A549 treated with RU486 at 1 μM for 4 hours (cell line): ENCODE results near the gene BCLAF1. TPM values are rescaled to one million over a fixed set of nuclear protein-coding genes. Genes with fewer than 3 reads are reported as not detected.

Experiments used
- total RNA-seq: library from RNA; stranded (reverse); fragments of 200-300 nt; extraction: Qiagen RNA extraction; gene quantifications from 5 replicates; pipeline ENCODE4 v1.2.3, GENCODE V29; 2022; ENCODE audit warnings: low read depth

BCLAF1 gene
- total RNA-seq: 70.7 to 99.8 TPM (median 73.2 TPM) in 5 replicates

GRCh38 chr6:136289579-136290409 lies at the start of gene BCLAF1:
TSS of gene BCLAF1 (minus strand) at chr6:136289846. CDS start at chr6:136279866, 9,980 bp downstream.

GRCh38 chr6:136249811-136250685 lies 39.6 kb downstream of the BCLAF1 start, which contains the start of gene MTFR2:
TSS of gene MTFR2 (minus strand) at chr6:136250311. CDS start at chr6:136249099, 1,212 bp downstream.

Other genes with a start within 250 kb of the BCLAF1 start
- 7.7 to 13.6 TPM (median 13.1 TPM) in 5 replicates for gene MTFR2, start 39.5 kb downstream of the BCLAF1 start, total RNA-seq